IMR-90 (cell line): Measurements from ENCODE around the gene BRD1. TPM values are rescaled to one million over a fixed set of nuclear protein-coding genes. Genes with fewer than 3 reads are reported as not detected.

Experiments
- ATAC-seq: fragments of 200-7000 bp; cut with Tn5 transposase; 2 replicates; pipeline ENCODE4 v1.9.1; 2020; ENCODE audit warnings: low read depth, mild to moderate bottlenecking, moderate library complexity
- BruUV-seq: library from RNA; stranded (reverse); fragments of 400-500 nt; replicated peaks from 2 replicates; lab custom pipeline; 2021; lab: Mats Ljungman, UMichigan
- CTCF ChIA-PET: fragments of 300-600 bp; formaldehyde crosslinking; extraction: SDS; loops from one replicate; lab custom pipeline; 2021; ENCODE audit warnings: antibody characterized with exemption; lab: Yijun Ruan, JAX
- POLR2A ChIA-PET: fragments of 300-600 bp; sonication (Branson Sonifier 250); formaldehyde crosslinking; loops from one replicate; lab custom pipeline; 2022; ENCODE audit warnings: antibody characterized with exemption; ENCODE audit not compliant: unreplicated experiment; lab: Charles Lee
- DNase-seq: peaks from one replicate; pipeline ENCODE4 v3.0.0; 2013
- H2AFZ ChIP-seq: replicated peaks from 2 replicates; pipeline ENCODE3; 2013; ENCODE audit warnings: low read length, mild to moderate bottlenecking; ENCODE audit not compliant: poor library complexity
- H2AK5ac ChIP-seq: 2 replicates; pipeline ENCODE4 v1.6.1; 2013; ENCODE audit warnings: low read depth, low read length, inconsistent platforms
- H2AK9ac ChIP-seq: replicated peaks from 2 replicates; pipeline ENCODE3; 2013; ENCODE audit warnings: mild to moderate bottlenecking, low read depth, low read length, moderate library complexity; ENCODE audit not compliant: poor library complexity
- H2BK120ac ChIP-seq: 2 replicates; pipeline ENCODE4 v1.6.1; 2013; ENCODE audit warnings: low read depth, low read length, inconsistent platforms
- H2BK15ac ChIP-seq: 3 replicates; pipeline ENCODE4 v1.6.1; 2013; ENCODE audit warnings: low read depth, low read length, inconsistent platforms
- H2BK20ac ChIP-seq: 2 replicates; pipeline ENCODE4 v1.6.1; 2013; ENCODE audit warnings: low read depth, mild to moderate bottlenecking, inconsistent platforms, low read length, moderate library complexity
- H2BK5ac ChIP-seq: 2 replicates; pipeline ENCODE4 v1.6.1; 2013; ENCODE audit warnings: mild to moderate bottlenecking, low read depth, low read length, inconsistent platforms; ENCODE audit not compliant: poor library complexity, severe bottlenecking
- H3K14ac ChIP-seq: replicated peaks from 2 replicates; pipeline ENCODE4 v1.6.1; 2013; ENCODE audit warnings: low read depth, low read length, inconsistent platforms
- H3K18ac ChIP-seq: 2 replicates; pipeline ENCODE4 v1.6.1; 2013; ENCODE audit warnings: low read depth, low read length, control low read depth
- H3K23ac ChIP-seq: 2 replicates; pipeline ENCODE4 v1.6.1; 2013; ENCODE audit warnings: low read depth, low read length, inconsistent platforms
- H3K27ac ChIP-seq: 2 replicates; pipeline ENCODE4 v1.5.1; 2013; ENCODE audit warnings: mild to moderate bottlenecking, control low read depth, low read length; ENCODE audit not compliant: insufficient read depth
- H3K27me3 ChIP-seq: 2 replicates; pipeline ENCODE4 v1.6.1; 2013; ENCODE audit warnings: low read length; ENCODE audit not compliant: control insufficient read depth, insufficient read depth
- H3K36me3 ChIP-seq: 2 replicates; pipeline ENCODE4 v1.6.1; 2013; ENCODE audit warnings: low read length, mixed read lengths; ENCODE audit not compliant: control insufficient read depth, insufficient read depth
- H3K4ac ChIP-seq: 2 replicates; pipeline ENCODE4 v1.6.1; 2013; ENCODE audit warnings: low read depth, low read length, inconsistent platforms
- H3K4me1 ChIP-seq: 2 replicates; pipeline ENCODE4 v1.6.1; 2013; ENCODE audit warnings: low read length, mixed read lengths; ENCODE audit not compliant: control insufficient read depth, insufficient read depth
- H3K4me2 ChIP-seq: 2 replicates; pipeline ENCODE4 v1.6.1; 2013; ENCODE audit warnings: low read depth, mild to moderate bottlenecking, control low read depth, low read length, moderate library complexity
- H3K4me3 ChIP-seq: 2 replicates; pipeline ENCODE4 v1.5.1; 2013; ENCODE audit warnings: low read depth, mild to moderate bottlenecking, control low read depth, low read length, moderate library complexity; ENCODE audit not compliant: insufficient read depth
- H3K56ac ChIP-seq: 2 replicates; pipeline ENCODE4 v1.6.1; 2013; ENCODE audit warnings: low read length, inconsistent platforms; ENCODE audit not compliant: insufficient read depth; ENCODE audit errors: extremely low read depth
- H3K79me1 ChIP-seq, 2 experiments: 2 replicates each; pipeline ENCODE4 v1.6.1; 2013; ENCODE audit warnings: low read length in 2 of 2, inconsistent platforms in 1 of 2, low read depth in 1 of 2
- H3K9ac ChIP-seq: 2 replicates; pipeline ENCODE4 v1.6.1; 2013; ENCODE audit warnings: low read depth, low read length, control low read depth
- H3K9me1 ChIP-seq: 2 replicates; pipeline ENCODE4 v1.6.1; 2013; ENCODE audit warnings: low read length, inconsistent platforms; ENCODE audit not compliant: insufficient read depth
- H3K9me3 ChIP-seq: 2 replicates; pipeline ENCODE4 v1.6.1; 2013; ENCODE audit warnings: low read length; ENCODE audit not compliant: control insufficient read depth, insufficient read depth
- H4K20me1 ChIP-seq: 2 replicates; pipeline ENCODE4 v1.6.1; 2013; ENCODE audit warnings: low read length, inconsistent platforms; ENCODE audit not compliant: insufficient read depth
- H4K5ac ChIP-seq: 2 replicates; pipeline ENCODE4 v1.6.1; 2013; ENCODE audit warnings: mild to moderate bottlenecking, low read depth, low read length, control low read depth
- H4K8ac ChIP-seq, 2 experiments: 2 replicates each; pipeline ENCODE4 v1.6.1; 2013; ENCODE audit warnings: low read depth in 2 of 2, low read length in 2 of 2, control low read depth in 1 of 2, inconsistent platforms in 1 of 2
- H4K91ac ChIP-seq: 2 replicates; pipeline ENCODE4 v1.6.1; 2013; ENCODE audit warnings: low read depth, low read length, inconsistent platforms; ENCODE audit not compliant: insufficient read depth
- BHLHE40 ChIP-seq: fragments of 150-350 bp; IDR thresholded peaks from 2 replicates; pipeline ENCODE4 v1.6.1; 2016; ENCODE audit warnings: mild to moderate bottlenecking, low read depth, low read length
- CEBPB ChIP-seq: IDR thresholded peaks from 2 replicates; pipeline ENCODE4 v1.6.1; 2012; ENCODE audit warnings: low read depth, low read length, improper control_type of control experiment
- CHD1 ChIP-seq: IDR thresholded peaks from 2 replicates; pipeline ENCODE4 v1.6.1; 2012; ENCODE audit warnings: low read depth, low read length, improper control_type of control experiment
- ELK1 ChIP-seq: fragments of 150-350 bp; IDR thresholded peaks from 2 replicates; pipeline ENCODE4 v1.6.1; 2016; ENCODE audit warnings: low read depth, mild to moderate bottlenecking, low read length, moderate library complexity, borderline replicate concordance
- FOS ChIP-seq: fragments of 150-350 bp; IDR thresholded peaks from 2 replicates; pipeline ENCODE4 v1.6.1; 2016; ENCODE audit warnings: low read depth, low read length
- MAFK ChIP-seq: IDR thresholded peaks from 2 replicates; pipeline ENCODE4 v1.6.1; 2012; ENCODE audit warnings: low read depth, low read length, improper control_type of control experiment
- MAZ ChIP-seq: IDR thresholded peaks from 2 replicates; pipeline ENCODE4 v1.6.1; 2012; ENCODE audit warnings: low read depth, mild to moderate bottlenecking, low read length, improper control_type of control experiment, moderate library complexity, borderline replicate concordance
- MXI1 ChIP-seq: IDR thresholded peaks from 2 replicates; pipeline ENCODE4 v1.6.1; 2012; ENCODE audit warnings: low read depth, mild to moderate bottlenecking, low read length, moderate library complexity, borderline replicate concordance
- NFE2L2 ChIP-seq: fragments of 150-350 bp; IDR thresholded peaks from 2 replicates; pipeline ENCODE4 v1.6.1; 2016; ENCODE audit warnings: low read depth, mild to moderate bottlenecking, low read length
- POLR2A ChIP-seq: IDR thresholded peaks from 2 replicates; pipeline ENCODE4 v1.6.1; 2012; ENCODE audit warnings: mild to moderate bottlenecking, low read depth, low read length
- RAD21 ChIP-seq: IDR thresholded peaks from 2 replicates; pipeline ENCODE4 v1.6.1; 2012; ENCODE audit warnings: low read length, improper control_type of control experiment
- RCOR1 ChIP-seq: IDR thresholded peaks from 2 replicates; pipeline ENCODE4 v1.6.1; 2012; ENCODE audit warnings: mild to moderate bottlenecking, low read length, improper control_type of control experiment; ENCODE audit not compliant: insufficient replicate concordance
- RFX5 ChIP-seq: IDR thresholded peaks from 2 replicates; pipeline ENCODE4 v1.8.0; 2012; ENCODE audit warnings: low read depth, mild to moderate bottlenecking, low read length, moderate library complexity
- SMC3 ChIP-seq: fragments of 150-350 bp; IDR thresholded peaks from 2 replicates; pipeline ENCODE4 v1.6.1; 2016; ENCODE audit warnings: low read depth, mild to moderate bottlenecking, antibody characterized with exemption, low read length, moderate library complexity
- USF2 ChIP-seq: fragments of 150-350 bp; IDR thresholded peaks from 2 replicates; pipeline ENCODE4 v1.6.1; 2017; ENCODE audit warnings: mild to moderate bottlenecking, antibody characterized with exemption, low read length, low read depth
- WGBS, 2 experiments: methylation state at CpG; one replicate each; pipeline versions ENCODE4 v1.1.5 to v1.1.7; 2013; ENCODE audit warnings: missing lambda C conversion rate in 2 of 2; ENCODE audit not compliant: insufficient read length in 1 of 2; ENCODE audit errors: extremely low coverage in 2 of 2; 5-methylcytosine and 5-hydroxymethylcytosine counted together
- dilution Hi-C: fragments of 300-500 bp; cut with HindIII; formaldehyde crosslinking; loops from one replicate; pipeline ENCODE4 v1.14.3; 2018; ENCODE audit warnings: low sequenced_read_pairs; ENCODE audit not compliant: unreplicated experiment
- in situ Hi-C: fragments of 300-500 bp; cut with MboI; formaldehyde crosslinking; loops from 3 replicates; pipeline ENCODE4 v1.14.3; 2019; ENCODE audit warnings: low sequenced_read_pairs, inconsistent platforms, mixed read lengths
- intact Hi-C: fragments of 100-400 bp; cut with micrococcal nuclease; formaldehyde crosslinking; loops from 2 replicates; pipeline ENCODE4 v1.10.0; 2022
- polyA plus RNA-seq, 3 experiments: library from polyadenylated mRNA; depleted of rRNA; stranded (reverse); fragments of >200 nt; gene quantifications; 2 replicates each; pipeline ENCODE4 v1.2.3, GENCODE V29; 2012; ENCODE audit warnings: low replicate concordance in 1 of 3
- total RNA-seq: library from RNA; depleted of rRNA; stranded (reverse); fragments of >200 nt; gene quantifications from 2 replicates; pipeline ENCODE4 v1.2.3, GENCODE V29; 2012

Gene BRD1
- total and polyA plus RNA-seq, 2 of the 4 experiments (the other 2 are of a cell fraction): 10.0 to 10.6 TPM

- no peak overlapping the region for H4K91ac ChIP-seq
- no peaks in the 10 kb centered on the region for H3K27me3 ChIP-seq
- no peaks in the 10 kb centered on the region for H4K20me1 ChIP-seq
- DNase-seq: no peak
- H3K9me1 ChIP-seq: no peaks in the 10 kb centered on the region
- intact Hi-C loops (no loop called here), dilution Hi-C loops (no loop called here), in situ Hi-C loops (no loop called here)
- H3K23ac ChIP-seq: no peak overlapping the region
- no peak overlapping the region for H2AK9ac ChIP-seq
- H2BK15ac ChIP-seq: no peak overlapping the region
- H4K8ac ChIP-seq: no peak overlapping the region
- H3K4ac ChIP-seq: no peak overlapping the region
- no peak overlapping the region for H3K56ac ChIP-seq
- no peak overlapping the region for H2AFZ ChIP-seq
- no peaks in the 10 kb centered on the region for H3K9me3 ChIP-seq
- H3K9ac ChIP-seq: no peak overlapping the region
- H3K27ac ChIP-seq: no peak overlapping the region
- no peak overlapping the region for H2BK20ac ChIP-seq
- no CpG with 5 or more reads among the region's 5 CpGs for WGBS, 2 experiments
- no peak overlapping the region for H4K5ac ChIP-seq
- ChIA-PET POLR2A (no interaction called here), CTCF (no interaction called here)
- H2BK5ac ChIP-seq: no peak overlapping the region
- H3K36me3 ChIP-seq: no peaks in the 10 kb centered on the region
- no peak overlapping the region for H3K18ac ChIP-seq
- H3K14ac ChIP-seq: no peak overlapping the region
- no peak overlapping the region for H2BK120ac ChIP-seq
- no peak overlapping the region for H2AK5ac ChIP-seq
- no peak overlapping the region for H3K4me3 ChIP-seq
- no peak for TF ChIP-seq BHLHE40
- TF ChIP-seq MAFK: no peak
- TF ChIP-seq RAD21: no peak
- no peak for TF ChIP-seq ELK1
- no peak for TF ChIP-seq MAZ
- TF ChIP-seq SMC3: no peak
- no peak for TF ChIP-seq RCOR1
- no peak for TF ChIP-seq MXI1
- no peak for TF ChIP-seq FOS
- no peak for TF ChIP-seq NFE2L2
- no peak for TF ChIP-seq RFX5
- no peak for TF ChIP-seq CEBPB
- no peak for TF ChIP-seq USF2
- TF ChIP-seq POLR2A: no peak
- no peak for TF ChIP-seq CHD1
- no TSS peak for BruUV-seq
- H3K4me2 ChIP-seq: no peak overlapping the region
- H3K79me1 ChIP-seq: no peaks in the 10 kb centered on the region
- ATAC-seq: no peak
- no peaks in the 10 kb centered on the region for H3K4me1 ChIP-seq
Observed at GRCh38 chr22:49736538-49736937, 91.1 kb downstream of the BRD1 start.
